Renal pelvis (tissue), 4 donors: ENCODE measurements around the gene TPST1. TPM values are rescaled to one million over a fixed set of nuclear protein-coding genes. Genes with fewer than 3 reads are reported as not detected.
"Not testable (repeated sequence)": the region's sequence is repeated elsewhere in the genome, so short reads cannot be mapped to it uniquely, and the experiment has no call there.

Experiments used
- DNase-seq: peaks from one replicate; pipeline ENCODE4 v3.0.0-alpha.2; 2013
- polyA plus RNA-seq, 3 donors: library from polyadenylated mRNA; unstranded; fragments of 120-200 nt; gene quantifications; one replicate each; pipeline ENCODE4 v1.2.1, GENCODE V29; 2013; ENCODE audit not compliant: insufficient read length in 3 of 3

The TPST1 gene
- polyA plus RNA-seq, 3 donors, result 37.3 to 43.7 (median 40.3) TPM

- DNase-seq, result not testable (repeated sequence)
Measured at GRCh38 chr7:66231326-66232216, 26.4 kb downstream of the TPST1 start.

GRCh38 chr7:66233638-66234037 is 28.5 kb downstream of the TPST1 start:
- DNase-seq, result no peak

- no peak for DNase-seq
Measured at GRCh38 chr7:66236713-66237303, 31.7 kb downstream of the TPST1 start.

- no peak for DNase-seq
Measured at GRCh38 chr7:66237906-66238772, 33.0 kb downstream of the TPST1 start.

- DNase-seq, result no peak
Measured at GRCh38 chr7:66238773-66239466, 33.8 kb downstream of the TPST1 start.

GRCh38 chr7:66239467-66239856 is 34.3 kb downstream of the TPST1 start:
- DNase-seq, result no peak

- no peak for DNase-seq
Measured at GRCh38 chr7:66245008-66245407, 39.9 kb downstream of the TPST1 start.

GRCh38 chr7:66246554-66247171 is 41.5 kb downstream of the TPST1 start:
- DNase-seq, result no peak

- no peak for DNase-seq
Measured at GRCh38 chr7:66247380-66248078, 42.4 kb downstream of the TPST1 start.

GRCh38 chr7:66250711-66251110 is 45.6 kb downstream of the TPST1 start:
- no peak for DNase-seq

GRCh38 chr7:66255534-66256100 is 50.5 kb downstream of the TPST1 start:
- DNase-seq, result no peak

- no peak for DNase-seq
Measured at GRCh38 chr7:66256281-66256680, 51.1 kb downstream of the TPST1 start.

- no peak for DNase-seq
Measured at GRCh38 chr7:66257481-66257880, 52.3 kb downstream of the TPST1 start.

GRCh38 chr7:66258409-66258808 is 53.3 kb downstream of the TPST1 start:
- DNase-seq, result no peak

- no peak for DNase-seq
Measured at GRCh38 chr7:66261941-66262340, 56.8 kb downstream of the TPST1 start.

- no peak for DNase-seq
Measured at GRCh38 chr7:66263936-66264335, 58.8 kb downstream of the TPST1 start.

GRCh38 chr7:66265566-66265965 is 60.4 kb downstream of the TPST1 start:
- peak; percentile 10 for DNase-seq

GRCh38 chr7:66267249-66267648 is 62.1 kb downstream of the TPST1 start:
- no peak for DNase-seq

GRCh38 chr7:66269978-66270377 is 64.8 kb downstream of the TPST1 start:
- no peak for DNase-seq

- no peak for DNase-seq
Measured at GRCh38 chr7:66272321-66272720, 67.2 kb downstream of the TPST1 start.
